Neural progenitor cell (in vitro differentiated cells): ENCODE data around the gene BNIP1.

Experiments used
- CTCF ChIP-seq: fragments of 200-600 bp; sonication (generic); IDR thresholded peaks from 2 replicates; pipeline ENCODE4 v1.5.1; 2017; ENCODE audit warnings: antibody characterized with exemption, mild to moderate bottlenecking
- EZH2 ChIP-seq: fragments of 200-600 bp; sonication (generic); IDR thresholded peaks from 2 replicates; pipeline ENCODE4 v1.6.1; 2017; ENCODE audit warnings: antibody characterized with exemption, mild to moderate bottlenecking, moderate library complexity
- EZH2phosphoT487 ChIP-seq: fragments of 200-600 bp; sonication (generic); IDR thresholded peaks from 2 replicates; pipeline ENCODE4 v1.6.1; 2017; ENCODE audit warnings: antibody characterized with exemption

- TF ChIP-seq CTCF (no peak), EZH2phosphoT487 (no peak), EZH2 (no peak)
These were observed 3.6 kb upstream of the BNIP1 start for GRCh38 chr5:173140769-173141168.
